H9 (cell line): ENCODE data around the gene GPR25. TPM values are rescaled to one million over a fixed set of nuclear protein-coding genes. Genes with fewer than 3 reads are reported as not detected.

ENCODE experiments used
- DNase-seq: peaks from one replicate; pipeline ENCODE4 v3.0.0-alpha.2; 2017
- H2AFZ ChIP-seq: one replicate; pipeline ENCODE4 v1.6.1; 2013; ENCODE audit warnings: mild to moderate bottlenecking, low read length, control low read depth, moderate library complexity
- H2AK5ac ChIP-seq: 2 replicates; pipeline ENCODE4 v1.6.1; 2013; ENCODE audit warnings: low read length, control low read depth, mixed read lengths; ENCODE audit not compliant: insufficient read length
- H2BK120ac ChIP-seq: one replicate; pipeline ENCODE4 v1.6.1; 2013; ENCODE audit warnings: low read depth, mild to moderate bottlenecking, low read length, control low read depth, inconsistent platforms; ENCODE audit not compliant: poor library complexity, severe bottlenecking
- H2BK12ac ChIP-seq: 2 replicates; pipeline ENCODE4 v1.6.1; 2013; ENCODE audit warnings: low read length, control low read depth, mixed read lengths, low read depth; ENCODE audit not compliant: insufficient read length
- H2BK15ac ChIP-seq: 2 replicates; pipeline ENCODE4 v1.6.1; 2013; ENCODE audit warnings: low read depth, low read length, control low read depth
- H2BK20ac ChIP-seq: one replicate; pipeline ENCODE4 v1.6.1; 2013; ENCODE audit warnings: low read depth, mild to moderate bottlenecking, low read length, control low read depth, inconsistent platforms; ENCODE audit not compliant: poor library complexity, severe bottlenecking
- H2BK5ac ChIP-seq: 2 replicates; pipeline ENCODE4 v1.6.1; 2013; ENCODE audit warnings: low read length, control low read depth, mixed read lengths; ENCODE audit not compliant: insufficient read length
- H3K14ac ChIP-seq: 2 replicates; pipeline ENCODE4 v1.6.1; 2013; ENCODE audit warnings: low read length, control low read depth; ENCODE audit not compliant: insufficient read depth
- H3K18ac ChIP-seq: 2 replicates; pipeline ENCODE4 v1.6.1; 2013; ENCODE audit warnings: low read depth, mild to moderate bottlenecking, mixed read lengths, low read length, control low read depth; ENCODE audit not compliant: insufficient read length
- H3K23ac ChIP-seq: 2 replicates; pipeline ENCODE4 v1.6.1; 2013; ENCODE audit warnings: low read length, control low read depth, mixed read lengths, low read depth; ENCODE audit not compliant: insufficient read length
- H3K23me2 ChIP-seq: 2 replicates; pipeline ENCODE4 v1.6.1; 2013; ENCODE audit warnings: low read depth, mild to moderate bottlenecking, mixed read lengths, low read length, control low read depth; ENCODE audit not compliant: insufficient read length, poor library complexity, severe bottlenecking
- H3K27ac ChIP-seq: 2 replicates; pipeline ENCODE4 v1.5.1; 2013; ENCODE audit warnings: low read length, control low read depth, mixed read lengths, low read depth; ENCODE audit not compliant: insufficient read length
- H3K27me3 ChIP-seq: 2 replicates; pipeline ENCODE4 v1.6.1; 2013; ENCODE audit warnings: low read length, control low read depth, inconsistent platforms; ENCODE audit not compliant: insufficient read depth
- H3K4ac ChIP-seq: 2 replicates; pipeline ENCODE4 v1.6.1; 2013; ENCODE audit warnings: low read depth, mild to moderate bottlenecking, control low read depth, inconsistent platforms, low read length, moderate library complexity
- H3K4me1 ChIP-seq: 2 replicates; pipeline ENCODE4 v1.6.1; 2013; ENCODE audit warnings: low read length, control low read depth, inconsistent platforms; ENCODE audit not compliant: insufficient read depth
- H3K4me2 ChIP-seq: 2 replicates; pipeline ENCODE4 v1.6.1; 2013; ENCODE audit warnings: low read length, control low read depth, mixed read lengths; ENCODE audit not compliant: insufficient read length, insufficient read depth
- H3K56ac ChIP-seq: 2 replicates; pipeline ENCODE4 v1.6.1; 2013; ENCODE audit warnings: low read depth, mild to moderate bottlenecking, mixed read lengths, low read length, control low read depth; ENCODE audit not compliant: insufficient read length
- H3K79me1 ChIP-seq: 2 replicates; pipeline ENCODE4 v1.6.1; 2013; ENCODE audit warnings: low read depth, mild to moderate bottlenecking, moderate library complexity, low read length, control low read depth, inconsistent platforms; ENCODE audit not compliant: insufficient read depth, poor library complexity, severe bottlenecking
- H3K79me2 ChIP-seq: 2 replicates; pipeline ENCODE4 v1.6.1; 2013; ENCODE audit warnings: low read length, control low read depth, inconsistent platforms; ENCODE audit not compliant: insufficient read depth
- H3K9ac ChIP-seq: 2 replicates; pipeline ENCODE4 v1.6.1; 2013; ENCODE audit warnings: low read length, control low read depth, mixed read lengths; ENCODE audit not compliant: insufficient read length; ENCODE audit errors: extremely low read depth
- H3K9me3 ChIP-seq: one replicate; pipeline ENCODE4 v1.6.1; 2013; ENCODE audit warnings: low read depth, low read length, inconsistent platforms; ENCODE audit not compliant: control insufficient read depth
- H3T11ph ChIP-seq: one replicate; pipeline ENCODE4 v1.6.1; 2013; ENCODE audit warnings: mild to moderate bottlenecking, low read length, control low read depth, inconsistent platforms
- H4K20me1 ChIP-seq: one replicate; pipeline ENCODE4 v1.6.1; 2013; ENCODE audit not compliant: control insufficient read depth, insufficient read length, insufficient read depth
- H4K5ac ChIP-seq: 2 replicates; pipeline ENCODE4 v1.6.1; 2013; ENCODE audit warnings: low read depth, mild to moderate bottlenecking, mixed read lengths, low read length, control low read depth; ENCODE audit not compliant: insufficient read length
- H4K8ac ChIP-seq: replicated peaks from 2 replicates; pipeline ENCODE4 v1.6.1; 2013; ENCODE audit warnings: low read length, control low read depth, mixed read lengths, low read depth; ENCODE audit not compliant: insufficient read length
- H4K91ac ChIP-seq: 2 replicates; pipeline ENCODE4 v1.6.1; 2013; ENCODE audit warnings: low read depth, mild to moderate bottlenecking, moderate library complexity, mixed read lengths, low read length, control low read depth; ENCODE audit not compliant: insufficient read length
- H3K27ac Mint-ChIP-seq, 3 experiments: 2 replicates in 2 of 3; 3 replicates in 1 of 3; pipeline ENCODE4 v1.8.0; 2020 to 2021; ENCODE audit warnings: mixed read lengths in 3 of 3, mild to moderate bottlenecking in 1 of 3, moderate library complexity in 1 of 3
- H3K27me3 Mint-ChIP-seq: 2 replicates; pipeline ENCODE4 v1.8.0; 2021; ENCODE audit warnings: low read depth, mild to moderate bottlenecking, moderate library complexity, mixed read lengths
- H3K36me3 Mint-ChIP-seq, 3 experiments: 2 replicates in 2 of 3; 3 replicates in 1 of 3; pipeline ENCODE4 v1.8.0; 2020 to 2021; ENCODE audit warnings: low read depth in 3 of 3, mixed read lengths in 3 of 3; ENCODE audit not compliant: insufficient read depth in 1 of 3
- H3K4me1 Mint-ChIP-seq, 2 experiments: 2 replicates each; pipeline ENCODE4 v1.8.0; 2020; ENCODE audit warnings: mixed read lengths in 2 of 2
- H3K4me3 Mint-ChIP-seq, 2 experiments: 2 replicates in 1 of 2; 3 replicates in 1 of 2; pipeline ENCODE4 v1.8.0; 2020 to 2021; ENCODE audit warnings: mild to moderate bottlenecking in 2 of 2, mixed read lengths in 2 of 2, moderate library complexity in 1 of 2
- H3K9me3 Mint-ChIP-seq, 2 experiments: 2 replicates in 1 of 2; 3 replicates in 1 of 2; pipeline ENCODE4 v1.8.0; 2020; ENCODE audit warnings: mild to moderate bottlenecking in 2 of 2, mixed read lengths in 2 of 2, moderate library complexity in 1 of 2
- CTCF ChIP-seq: fragments of 200-600 bp; sonication (generic); conservative IDR thresholded peaks from 3 replicates; pipeline ENCODE4 v1.8.0; 2021; ENCODE audit warnings: antibody characterized with exemption, mild to moderate bottlenecking
- WGBS: extraction: QIAGEN DNeasy Blood & Tissue Kit; methylation state at CpG from one replicate; pipeline ENCODE4 v1.1.7; 2013; ENCODE audit warnings: missing lambda C conversion rate, low lambda C conversion rate, mixed read lengths; ENCODE audit not compliant: insufficient read length; ENCODE audit errors: extremely low coverage; 5-methylcytosine and 5-hydroxymethylcytosine counted together
- total RNA-seq: library from RNA; stranded (reverse); gene quantifications from 2 replicates; pipeline ENCODE4 v1.2.1, GENCODE V29; 2021

The GPR25 gene
- total RNA-seq, 1 experiment from 2014 or later: not detected

- Histone ChIP-seq H2BK15ac (no peak overlapping the region), H4K20me1 (no peaks in the 10 kb centered on the region), H2BK12ac (no peak overlapping the region), H3K23me2 (no peaks in the 10 kb centered on the region), H3T11ph (no peak overlapping the region), H4K5ac (no peak overlapping the region), H2BK5ac (no peak overlapping the region), H3K79me2 (no peaks in the 10 kb centered on the region), H4K8ac (no peak overlapping the region), H3K27ac (no peak overlapping the region), H3K56ac (no peak overlapping the region), H3K4me2 (no peak overlapping the region), H3K27me3 (no peaks in the 10 kb centered on the region), H2AFZ (no peak overlapping the region), H2AK5ac (no peak overlapping the region), H3K9me3 (no peaks in the 10 kb centered on the region), H3K79me1 (no peaks in the 10 kb centered on the region), H3K9ac (no peak overlapping the region), H3K23ac (no peak overlapping the region), H2BK20ac (no peak overlapping the region), H3K14ac (no peak overlapping the region), H3K4me1 (peaks cover 4% of the 10 kb centered on the region), H3K4ac (no peak overlapping the region), H4K91ac (no peak overlapping the region), H2BK120ac (no peak overlapping the region), H3K18ac (no peak overlapping the region)
- no CpG with 5 or more reads among the region's 6 CpGs for WGBS
- TF ChIP-seq CTCF: no peak
- no peak for DNase-seq
- no peaks in the 10 kb centered on the region; a peak in 1 of 7 replicates for H3K36me3 Mint-ChIP-seq
- H3K4me1 Mint-ChIP-seq: peaks cover 17 to 18% of the 10 kb centered on the region in 2 experiments
- H3K27ac Mint-ChIP-seq: no peak overlapping the region; a peak in 2 of 7 replicates
- H3K4me3 Mint-ChIP-seq: no peak overlapping the region; a peak in 1 of 5 replicates
- no peaks in the 10 kb centered on the region for H3K9me3 Mint-ChIP-seq
- H3K27me3 Mint-ChIP-seq: no peaks in the 10 kb centered on the region
Measured at GRCh38 chr1:200874694-200875093, 1.9 kb downstream of the GPR25 start.
